ENCODE measurements around the gene BRSK2. TPM values are rescaled to one million over a fixed set of nuclear protein-coding genes. Genes with fewer than 3 reads are reported as not detected.

Gene BRSK2
- total and polyA plus RNA-seq, 2 donors from 2014 or later: 0.43 to 1.2 TPM

GRCh38 chr11:1398528-1399235 is 8.9 kb downstream of the BRSK2 start:
- TF ChIP-seq, protein P1, sequence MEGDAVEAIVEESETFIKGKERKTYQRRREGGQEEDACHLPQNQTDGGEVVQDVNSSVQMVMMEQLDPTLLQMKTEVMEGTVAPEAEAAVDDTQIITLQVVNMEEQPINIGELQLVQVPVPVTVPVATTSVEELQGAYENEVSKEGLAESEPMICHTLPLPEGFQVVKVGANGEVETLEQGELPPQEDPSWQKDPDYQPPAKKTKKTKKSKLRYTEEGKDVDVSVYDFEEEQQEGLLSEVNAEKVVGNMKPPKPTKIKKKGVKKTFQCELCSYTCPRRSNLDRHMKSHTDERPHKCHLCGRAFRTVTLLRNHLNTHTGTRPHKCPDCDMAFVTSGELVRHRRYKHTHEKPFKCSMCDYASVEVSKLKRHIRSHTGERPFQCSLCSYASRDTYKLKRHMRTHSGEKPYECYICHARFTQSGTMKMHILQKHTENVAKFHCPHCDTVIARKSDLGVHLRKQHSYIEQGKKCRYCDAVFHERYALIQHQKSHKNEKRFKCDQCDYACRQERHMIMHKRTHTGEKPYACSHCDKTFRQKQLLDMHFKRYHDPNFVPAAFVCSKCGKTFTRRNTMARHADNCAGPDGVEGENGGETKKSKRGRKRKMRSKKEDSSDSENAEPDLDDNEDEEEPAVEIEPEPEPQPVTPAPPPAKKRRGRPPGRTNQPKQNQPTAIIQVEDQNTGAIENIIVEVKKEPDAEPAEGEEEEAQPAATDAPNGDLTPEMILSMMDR (IDR thresholded peaks at IDR 0.05; ENCODE audit: borderline replicate concordance, extremely low read depth, insufficient read depth): no peak
- no peak overlapping the region for H3K27ac ChIP-seq (ENCODE audit: low read depth in 2 of 2, low read length in 2 of 2)
- H3K4me1 ChIP-seq (ENCODE audit: control insufficient read depth in 2 of 3, insufficient read depth in 2 of 3, low read depth in 1 of 3, low read length in 3 of 3): no peaks in the 10 kb centered on the region
- H3K4me3 ChIP-seq (ENCODE audit: low read length in 3 of 3): no peak overlapping the region
- no peaks in the 10 kb centered on the region for H3K9me3 ChIP-seq (ENCODE audit: control insufficient read depth in 2 of 3, insufficient read depth in 1 of 3, low read length in 3 of 3)
- peak in 1 of 5 donors; percentile 55 for DNase-seq
- no peak for FAIRE-seq
- no peaks in the 10 kb centered on the region for H3K27me3 ChIP-seq (ENCODE audit: control insufficient read depth, insufficient read depth, low read length)
- no peaks in the 10 kb centered on the region for H3K36me3 ChIP-seq (ENCODE audit: control insufficient read depth in 2 of 3, insufficient read depth in 3 of 3, low read length in 3 of 3)
- intact Hi-C loops (cut with DNase I): no loop called here
- no peak overlapping the region for H3K9ac ChIP-seq (ENCODE audit: low read length in 3 of 3)

DNA sequence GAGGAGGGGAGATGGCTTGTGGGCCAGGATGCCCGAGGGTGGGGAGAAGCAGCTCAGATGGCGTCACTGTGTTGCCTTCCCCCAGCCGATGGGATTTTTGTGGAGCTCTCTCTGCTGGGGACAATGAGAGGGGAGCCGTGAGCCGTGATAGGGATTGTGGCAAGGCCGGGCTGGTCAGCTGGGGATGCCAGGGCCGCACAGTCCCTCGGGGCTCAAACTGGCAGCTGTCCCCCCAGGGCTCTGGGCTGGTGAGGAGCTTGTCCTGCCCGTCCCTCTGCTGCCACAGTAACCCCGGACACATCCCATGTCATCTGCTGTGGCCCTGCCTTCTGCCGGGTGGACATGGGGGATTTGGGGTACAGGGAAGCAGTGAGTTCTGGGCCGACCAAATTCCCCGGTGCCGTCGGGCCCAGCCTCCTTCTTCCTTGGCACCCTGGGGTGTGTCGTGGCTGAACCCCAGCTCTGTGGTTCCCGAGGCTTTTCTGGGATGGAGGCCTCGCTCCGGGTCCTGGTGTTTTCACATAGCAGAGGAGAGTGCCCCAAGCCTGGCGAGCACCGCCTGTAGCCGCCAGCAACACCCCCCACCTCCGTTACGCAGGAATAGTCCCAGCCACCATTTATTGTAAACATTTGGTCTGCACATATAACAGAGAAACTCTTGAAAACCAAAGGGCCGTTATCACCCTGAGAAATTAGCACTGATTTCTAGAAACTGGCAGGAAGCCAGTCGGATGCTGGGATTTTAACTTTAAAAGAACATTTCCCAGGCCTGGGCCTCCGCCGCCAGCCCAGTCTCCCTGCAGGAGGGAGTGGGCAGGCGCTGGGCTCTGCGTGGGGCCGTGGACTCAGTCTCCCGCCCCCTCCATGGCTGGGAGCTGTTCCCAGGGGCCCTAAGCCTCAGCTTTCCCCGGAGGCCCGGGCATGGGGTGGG is 9.9 kb downstream of the BRSK2 start:
- no peaks in the 10 kb centered on the region for H3K9me3 ChIP-seq (ENCODE audit: control insufficient read depth in 2 of 3, insufficient read depth in 1 of 3, low read length in 3 of 3)
- intact Hi-C loops (cut with DNase I): no loop called here
- no peak overlapping the region for H3K4me3 ChIP-seq (ENCODE audit: low read length in 3 of 3)
- TF ChIP-seq, protein P1 (IDR thresholded peaks at IDR 0.05; ENCODE audit: borderline replicate concordance, extremely low read depth, insufficient read depth): no peak
- no peaks in the 10 kb centered on the region for H3K27me3 ChIP-seq (ENCODE audit: control insufficient read depth, insufficient read depth, low read length)
- H3K9ac ChIP-seq (ENCODE audit: low read length in 3 of 3): no peak overlapping the region
- no peak overlapping the region for H3K27ac ChIP-seq (ENCODE audit: low read depth in 2 of 2, low read length in 2 of 2)
- no peaks in the 10 kb centered on the region for H3K36me3 ChIP-seq (ENCODE audit: control insufficient read depth in 2 of 3, insufficient read depth in 3 of 3, low read length in 3 of 3)
- no peaks in the 10 kb centered on the region for H3K4me1 ChIP-seq (ENCODE audit: control insufficient read depth in 2 of 3, insufficient read depth in 2 of 3, low read depth in 1 of 3, low read length in 3 of 3)
- peak in 3 of 5 donors; percentile 6 to 62 (median 35) for DNase-seq
- no peak for FAIRE-seq

GRCh38 chr11:1400317-1401170 is 10.8 kb downstream of the BRSK2 start:
- no peaks in the 10 kb centered on the region for H3K27me3 ChIP-seq (ENCODE audit: control insufficient read depth, insufficient read depth, low read length)
- DNase-seq (peak in 1 of 5 donors; percentile 63), FAIRE-seq (no peak)
- no peaks in the 10 kb centered on the region for H3K9me3 ChIP-seq (ENCODE audit: control insufficient read depth in 2 of 3, insufficient read depth in 1 of 3, low read length in 3 of 3)
- no peaks in the 10 kb centered on the region for H3K4me1 ChIP-seq (ENCODE audit: control insufficient read depth in 2 of 3, insufficient read depth in 2 of 3, low read depth in 1 of 3, low read length in 3 of 3)
- H3K9ac ChIP-seq (ENCODE audit: low read length in 3 of 3): no peak overlapping the region
- H3K4me3 ChIP-seq (ENCODE audit: low read length in 3 of 3): no peak overlapping the region
- TF ChIP-seq, protein P1 (IDR thresholded peaks at IDR 0.05; ENCODE audit: borderline replicate concordance, extremely low read depth, insufficient read depth): no peak
- no peak overlapping the region for H3K27ac ChIP-seq (ENCODE audit: low read depth in 2 of 2, low read length in 2 of 2)
- intact Hi-C loops (cut with DNase I): no loop called here
- H3K36me3 ChIP-seq (ENCODE audit: control insufficient read depth in 2 of 3, insufficient read depth in 3 of 3, low read length in 3 of 3): no peaks in the 10 kb centered on the region
